GM12878 (cell line): ENCODE results near the gene C16orf96.

Experiments
- CTCF ChIP-seq, 3 experiments: IDR thresholded peaks in 2 of 3; conservative IDR thresholded peaks in 1 of 3; 2 replicates each; pipeline ENCODE4 v1.5.1; 2011; ENCODE audit warnings: low read depth in 3 of 3, low read length in 3 of 3, mild to moderate bottlenecking in 3 of 3, control low read depth in 2 of 3, moderate library complexity in 2 of 3, inconsistent platforms in 1 of 3, mixed read lengths in 1 of 3; ENCODE audit not compliant: control insufficient read depth in 2 of 3, insufficient read depth in 1 of 3; ENCODE audit errors: extremely low read depth in 1 of 3
- REST ChIP-seq: IDR thresholded peaks from 2 replicates; pipeline ENCODE4 v1.6.1; 2012; ENCODE audit warnings: mild to moderate bottlenecking, low read depth, low read length
- USF2 ChIP-seq: IDR thresholded peaks from 2 replicates; pipeline ENCODE4 v1.6.1; 2011; ENCODE audit warnings: low read depth, low read length, improper control_type of control experiment, borderline replicate concordance
- ZNF274 ChIP-seq: IDR thresholded peaks from one replicate; pipeline ENCODE4 v1.8.0; 2011; ENCODE audit not compliant: insufficient read length, insufficient read depth

DNA sequence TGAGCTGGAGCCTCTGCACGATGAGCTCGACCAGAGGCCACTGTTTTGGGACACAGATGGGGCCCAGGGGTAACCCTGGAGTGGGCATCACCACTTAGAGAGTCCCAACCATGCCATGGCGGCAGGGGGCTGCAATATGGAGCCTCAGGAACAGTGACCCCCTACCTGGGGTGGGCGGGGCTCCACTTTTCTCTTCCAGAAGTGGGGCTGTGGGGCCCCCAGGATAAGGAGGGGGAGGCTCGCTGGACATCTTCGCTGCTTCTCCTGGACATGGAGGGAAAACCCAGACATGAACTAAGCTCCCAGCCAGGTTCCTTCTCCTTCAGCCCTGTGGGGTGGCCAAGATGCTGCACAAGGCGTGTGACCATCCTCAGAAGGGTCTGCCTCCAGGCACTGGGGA, 42.3 kb upstream of the C16orf96 start:
- TF ChIP-seq CTCF (IDR thresholded peaks at IDR 0.05 in 2 of 3, conservative IDR thresholded peaks at IDR 0.05 in 1 of 3; ENCODE audit: control insufficient read depth in 2 of 3, extremely low read depth in 1 of 3, insufficient read depth in 1 of 3, low read depth in 3 of 3, low read length in 3 of 3) (no peak), USF2 (no peak), ZNF274 (no peak), REST (no peak)
